H1 (cell line): ENCODE measurements around the gene RAB33A.

Experiments
- BCL11A ChIP-seq, 2 experiments: IDR thresholded peaks; one replicate each; pipeline ENCODE4 v1.6.1; 2011; ENCODE audit warnings: low read depth in 2 of 2, low read length in 2 of 2, mild to moderate bottlenecking in 2 of 2
- CBX5 ChIP-seq: fragments of 300-800, 300-1000 bp; sonication (generic); IDR thresholded peaks from 2 replicates; pipeline ENCODE4 v1.7.1; 2016; ENCODE audit warnings: antibody characterized with exemption, low read length, low read depth
- EP300 ChIP-seq, 2 experiments: IDR thresholded peaks; 1 replicate in 1 of 2; 2 replicates in 1 of 2; pipeline ENCODE4 v1.6.1; 2011 to 2012; ENCODE audit warnings: low read depth in 2 of 2, low read length in 2 of 2, mild to moderate bottlenecking in 2 of 2, borderline replicate concordance in 1 of 2, inconsistent platforms in 1 of 2, moderate library complexity in 1 of 2
- EZH2 ChIP-seq: fragments of 200-600 bp; sonication (generic); IDR thresholded peaks from 2 replicates; pipeline ENCODE4 v1.7.1; 2012; ENCODE audit warnings: low read depth, mild to moderate bottlenecking, moderate library complexity, low read length, inconsistent platforms; ENCODE audit not compliant: severe bottlenecking
- HDAC2 ChIP-seq, 2 experiments: fragments of 300-600 bp in 1 of 2; sonication (generic) in 1 of 2; IDR thresholded peaks; 2 replicates each; pipeline ENCODE4 v1.6.1; 2011 to 2012; ENCODE audit warnings: low read depth in 2 of 2, low read length in 2 of 2, mild to moderate bottlenecking in 2 of 2, moderate library complexity in 2 of 2, borderline replicate concordance in 1 of 2, inconsistent platforms in 1 of 2
- POLR2A ChIP-seq, 2 experiments: IDR thresholded peaks; 1 replicate in 1 of 2; 2 replicates in 1 of 2; pipeline ENCODE4 v1.6.1; 2011; ENCODE audit warnings: low read depth in 2 of 2, low read length in 2 of 2, mild to moderate bottlenecking in 2 of 2; ENCODE audit errors: control extremely low read depth in 1 of 2
- POU5F1 ChIP-seq: IDR thresholded peaks from 2 replicates; pipeline ENCODE4 v1.6.1; 2011; ENCODE audit warnings: low read depth, mild to moderate bottlenecking, low read length, moderate library complexity
- RNF2 ChIP-seq: fragments of 200-900, 300-1000 bp; sonication (generic); IDR thresholded peaks from 2 replicates; pipeline ENCODE4 v1.7.1; 2016; ENCODE audit warnings: borderline replicate concordance, low read depth, mild to moderate bottlenecking, antibody characterized with exemption, low read length; ENCODE audit not compliant: poor library complexity, severe bottlenecking; ENCODE audit errors: missing control alignments
- SIX5 ChIP-seq: IDR thresholded peaks from 2 replicates; pipeline ENCODE4 v1.6.1; 2011; ENCODE audit warnings: mild to moderate bottlenecking, low read depth, low read length
- TF ChIP-seq, protein P1 (sequence below), 3 experiments: IDR thresholded peaks; 1 replicate in 2 of 3; 2 replicates in 1 of 3; pipeline versions ENCODE4 v1.5.1 to v1.6.1; 2011; ENCODE audit warnings: low read length in 3 of 3, mild to moderate bottlenecking in 3 of 3, inconsistent platforms in 2 of 3, low read depth in 1 of 3, moderate library complexity in 1 of 3; ENCODE audit not compliant: insufficient read depth in 1 of 3; ENCODE audit errors: control extremely low read depth in 1 of 3
- TF ChIP-seq, protein P2 (sequence below): IDR thresholded peaks from 2 replicates; pipeline ENCODE4 v1.6.1; 2011; ENCODE audit warnings: low read length, improper control_type of control experiment

DNA sequence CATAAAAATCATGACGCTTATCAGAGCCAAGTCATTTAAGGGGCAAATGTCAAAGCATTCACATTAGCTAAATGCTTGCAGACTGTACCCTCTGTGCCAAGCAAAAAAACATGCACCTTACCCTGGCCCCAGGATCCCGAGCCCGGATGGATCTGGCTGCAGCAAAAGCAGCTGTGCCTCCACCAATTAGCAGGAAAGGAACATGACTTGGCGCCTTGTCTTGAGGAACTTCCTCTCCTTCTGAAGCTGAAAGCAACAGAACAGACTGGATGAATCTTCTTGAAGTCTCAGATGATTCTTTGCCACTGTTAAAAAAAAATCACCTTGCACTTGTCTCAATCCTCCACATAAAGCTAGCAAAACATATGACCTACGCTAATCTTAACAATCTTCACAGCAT is 24.1 kb upstream of the RAB33A start:
- no peak for TF ChIP-seq HDAC2 (IDR thresholded peaks at IDR 0.05; ENCODE audit: borderline replicate concordance in 1 of 2, low read depth in 2 of 2, low read length in 2 of 2)
- no peak for TF ChIP-seq BCL11A (IDR thresholded peaks at IDR 0.05; ENCODE audit: low read depth in 2 of 2, low read length in 2 of 2)
- TF ChIP-seq RNF2 = no peak
- TF ChIP-seq EZH2 = no peak
- TF ChIP-seq, protein P1, sequence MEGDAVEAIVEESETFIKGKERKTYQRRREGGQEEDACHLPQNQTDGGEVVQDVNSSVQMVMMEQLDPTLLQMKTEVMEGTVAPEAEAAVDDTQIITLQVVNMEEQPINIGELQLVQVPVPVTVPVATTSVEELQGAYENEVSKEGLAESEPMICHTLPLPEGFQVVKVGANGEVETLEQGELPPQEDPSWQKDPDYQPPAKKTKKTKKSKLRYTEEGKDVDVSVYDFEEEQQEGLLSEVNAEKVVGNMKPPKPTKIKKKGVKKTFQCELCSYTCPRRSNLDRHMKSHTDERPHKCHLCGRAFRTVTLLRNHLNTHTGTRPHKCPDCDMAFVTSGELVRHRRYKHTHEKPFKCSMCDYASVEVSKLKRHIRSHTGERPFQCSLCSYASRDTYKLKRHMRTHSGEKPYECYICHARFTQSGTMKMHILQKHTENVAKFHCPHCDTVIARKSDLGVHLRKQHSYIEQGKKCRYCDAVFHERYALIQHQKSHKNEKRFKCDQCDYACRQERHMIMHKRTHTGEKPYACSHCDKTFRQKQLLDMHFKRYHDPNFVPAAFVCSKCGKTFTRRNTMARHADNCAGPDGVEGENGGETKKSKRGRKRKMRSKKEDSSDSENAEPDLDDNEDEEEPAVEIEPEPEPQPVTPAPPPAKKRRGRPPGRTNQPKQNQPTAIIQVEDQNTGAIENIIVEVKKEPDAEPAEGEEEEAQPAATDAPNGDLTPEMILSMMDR (IDR thresholded peaks at IDR 0.05; ENCODE audit: control extremely low read depth in 1 of 3, insufficient read depth in 1 of 3, low read depth in 1 of 3, low read length in 3 of 3) = no peak
- no peak for TF ChIP-seq EP300 (IDR thresholded peaks at IDR 0.05; ENCODE audit: borderline replicate concordance in 1 of 2, low read depth in 2 of 2, low read length in 2 of 2)
- TF ChIP-seq POLR2A (IDR thresholded peaks at IDR 0.05; ENCODE audit: control extremely low read depth in 1 of 2, low read depth in 2 of 2, low read length in 2 of 2) = no peak
- no peak for TF ChIP-seq CBX5
- no peak for TF ChIP-seq SIX5
- TF ChIP-seq, protein P2, sequence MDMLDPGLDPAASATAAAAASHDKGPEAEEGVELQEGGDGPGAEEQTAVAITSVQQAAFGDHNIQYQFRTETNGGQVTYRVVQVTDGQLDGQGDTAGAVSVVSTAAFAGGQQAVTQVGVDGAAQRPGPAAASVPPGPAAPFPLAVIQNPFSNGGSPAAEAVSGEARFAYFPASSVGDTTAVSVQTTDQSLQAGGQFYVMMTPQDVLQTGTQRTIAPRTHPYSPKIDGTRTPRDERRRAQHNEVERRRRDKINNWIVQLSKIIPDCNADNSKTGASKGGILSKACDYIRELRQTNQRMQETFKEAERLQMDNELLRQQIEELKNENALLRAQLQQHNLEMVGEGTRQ = no peak
- no peak for TF ChIP-seq POU5F1
